Measurements from ENCODE around the gene NDUFB10. TPM values are rescaled to one million over a fixed set of nuclear protein-coding genes. Genes with fewer than 3 reads are reported as not detected.
A peak's percentile ranks its signal among the peaks of the same experiment; 100 is the strongest.

The NDUFB10 gene
- total and polyA plus RNA-seq, 10 of the 15 experiments (the other 5 are each of a cell fraction or from before 2014, with no cell fraction given): 52.2 to 319 (median 130) TPM

DNA sequence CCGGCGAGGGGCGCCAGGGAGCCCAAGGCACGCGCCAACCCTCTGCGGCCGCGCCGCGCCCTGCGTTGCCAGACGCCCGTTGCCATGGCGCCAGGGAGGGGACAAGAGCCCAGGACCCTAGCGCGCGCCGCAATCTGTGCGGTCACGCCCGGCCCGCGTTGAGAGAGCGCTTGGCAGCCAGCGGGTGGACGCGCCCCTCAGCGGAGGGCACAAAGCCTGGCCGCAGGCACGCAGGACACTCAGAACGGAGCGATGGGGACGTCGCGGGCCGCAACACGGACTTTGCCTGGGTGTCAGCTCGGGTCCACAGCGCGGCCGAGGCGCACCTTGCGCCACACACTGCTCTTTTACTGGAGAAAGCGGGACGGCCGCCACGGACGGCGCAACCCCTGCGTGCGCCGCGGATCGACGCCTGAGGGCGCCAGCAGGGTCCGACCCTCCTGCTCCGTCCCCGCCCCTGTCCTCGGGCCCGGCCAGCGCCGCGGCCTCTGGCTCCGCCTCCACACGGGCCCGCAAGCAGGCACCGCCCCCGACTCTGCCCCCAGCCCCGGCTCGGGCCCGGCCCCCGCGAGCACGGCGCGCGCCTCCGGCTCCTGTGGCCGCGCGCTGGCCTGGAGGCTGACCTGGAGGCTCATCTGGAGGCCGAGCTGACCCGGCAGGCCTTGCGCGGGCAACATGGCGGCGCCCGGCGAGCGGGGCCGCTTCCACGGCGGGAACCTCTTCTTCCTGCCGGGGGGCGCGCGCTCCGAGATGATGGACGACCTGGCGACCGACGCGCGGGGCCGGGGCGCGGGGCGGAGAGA, 24.4 kb downstream of the NDUFB10 start, which contains the start of gene GFER:
Gene GFER, plus strand, starts transcription at position 650 of the 803 bp plus-strand sequence. Its CDS starts 26 bp downstream, at position 676.
- peak within 1 kb of the TSS; percentile 87 for H3K4me3 ChIP-seq
- ChIA-PET SMC1A (ENCODE audit: uncharacterized antibody, unreplicated experiment) (no interaction called here), RAD21 (ENCODE audit: unreplicated experiment) (interaction anchor here (0.9 to 2.1 kb wide), 3 partner anchors 12 to 157 kb away, joined by 3 to 6 read pairs (median 3); partner anchors contain the start of gene TBL3), POLR2A (interaction anchor here (4.7 kb wide), 1 partner anchor 12 kb away, joined by 21 read pairs; the partner anchor contains the start of gene TBL3), CTCF (no interaction called here)
- no peaks in the 10 kb centered on the region; the same call in none of the 2 replicates for H3K79me2 ChIP-seq (ENCODE audit: control insufficient read depth, insufficient read depth, low read length)
- H3K4me2 ChIP-seq (ENCODE audit: control insufficient read depth, insufficient read depth): peak within 1 kb of the TSS; percentile 95
- no peaks in the 10 kb centered on the region for H4K20me1 ChIP-seq (ENCODE audit: control insufficient read depth, insufficient read depth)
- H3K4me1 ChIP-seq (ENCODE audit: control insufficient read depth, insufficient read depth, low read length): peaks cover 28% of the 10 kb centered on the region
- H3K36me3 ChIP-seq (ENCODE audit: control insufficient read depth in 2 of 2, insufficient read depth in 2 of 2, low read length in 1 of 2): peaks cover 5 to 7% of the 10 kb centered on the region in 2 experiments; a peak in 3 of 4 replicates
- WGBS (ENCODE audit: insufficient coverage, insufficient replicate concordance, low lambda C conversion rate, missing lambda C conversion rate): under 1% methylated on average over 69 of the region's 109 CpGs
- FAIRE-seq (peak; percentile 38), ATAC-seq (peak; percentile 91), DNase-seq (ENCODE audit: low read depth, low spot score) (peak; percentile 43)
- H3K9ac ChIP-seq (ENCODE audit: control insufficient read depth, insufficient read depth, low read length): peak within 1 kb of the TSS; percentile 80
- intact Hi-C loops (cut with micrococcal nuclease; ENCODE audit: unreplicated experiment): no loop called here
- no TSS peak for BruUV-seq (replicated peaks)
- no peaks in the 10 kb centered on the region for H3K9me3 ChIP-seq (replicated peaks; ENCODE audit: control insufficient read depth, insufficient read depth, low read length)
- in situ Hi-C loops (cut with MboI): no loop called here
- peak within 1 kb of the TSS; percentile 81 for H2AFZ ChIP-seq (ENCODE audit: control insufficient read depth, low read depth, low read length)
- no peak within 1 kb of the TSS for H3K27ac ChIP-seq (ENCODE audit: control insufficient read depth, insufficient read depth)
- 0 out of 4 replicates have a peak, but pooled peaks cover 0 to 5% of the 10 kb centered on the region in 2 experiments for H3K27me3 ChIP-seq (replicated peaks in 1 of 2; ENCODE audit: control insufficient read depth in 2 of 2, insufficient read depth in 2 of 2, low read length in 1 of 2)
- TF ChIP-seq SMAD1 (IDR thresholded peaks at IDR 0.05; ENCODE audit: low read depth, partially characterized antibody) (no peak), ZBED1 (IDR thresholded peaks at IDR 0.05; ENCODE audit: borderline replicate concordance) (no peak), FOXM1 (IDR thresholded peaks at IDR 0.05; ENCODE audit: low read depth, low read length) (no peak), BCL3 (IDR thresholded peaks at IDR 0.05; ENCODE audit: borderline replicate concordance, insufficient read depth, low read depth, low read length, poor library complexity, severe bottlenecking) (peak; percentile 50), BRCA1 (IDR thresholded peaks at IDR 0.05; ENCODE audit: low read depth, low read length) (no peak), TCF12 (IDR thresholded peaks at IDR 0.05; ENCODE audit: low read depth, low read length) (no peak), ZNF207 (IDR thresholded peaks at IDR 0.05; ENCODE audit: borderline replicate concordance) (peak; percentile 49; the same call in 1 of the 2 replicates), SMARCA5 (IDR thresholded peaks at IDR 0.05) (peak; percentile 99), TBL1XR1 (IDR thresholded peaks at IDR 0.05; ENCODE audit: low read depth, low read length) (peak; percentile 35; the same call in 1 of the 2 replicates), RUNX3 (IDR thresholded peaks at IDR 0.05; ENCODE audit: low read length) (peak; percentile 55; the same call in 1 of the 2 replicates), EGR1 (IDR thresholded peaks at IDR 0.05; ENCODE audit: borderline replicate concordance in 1 of 2, low read depth in 2 of 2, low read length in 2 of 2) (peak in 1 of 2 experiments; percentile 37; a peak in 1 of 3 replicates)
- TF ChIP-seq, protein P1, sequence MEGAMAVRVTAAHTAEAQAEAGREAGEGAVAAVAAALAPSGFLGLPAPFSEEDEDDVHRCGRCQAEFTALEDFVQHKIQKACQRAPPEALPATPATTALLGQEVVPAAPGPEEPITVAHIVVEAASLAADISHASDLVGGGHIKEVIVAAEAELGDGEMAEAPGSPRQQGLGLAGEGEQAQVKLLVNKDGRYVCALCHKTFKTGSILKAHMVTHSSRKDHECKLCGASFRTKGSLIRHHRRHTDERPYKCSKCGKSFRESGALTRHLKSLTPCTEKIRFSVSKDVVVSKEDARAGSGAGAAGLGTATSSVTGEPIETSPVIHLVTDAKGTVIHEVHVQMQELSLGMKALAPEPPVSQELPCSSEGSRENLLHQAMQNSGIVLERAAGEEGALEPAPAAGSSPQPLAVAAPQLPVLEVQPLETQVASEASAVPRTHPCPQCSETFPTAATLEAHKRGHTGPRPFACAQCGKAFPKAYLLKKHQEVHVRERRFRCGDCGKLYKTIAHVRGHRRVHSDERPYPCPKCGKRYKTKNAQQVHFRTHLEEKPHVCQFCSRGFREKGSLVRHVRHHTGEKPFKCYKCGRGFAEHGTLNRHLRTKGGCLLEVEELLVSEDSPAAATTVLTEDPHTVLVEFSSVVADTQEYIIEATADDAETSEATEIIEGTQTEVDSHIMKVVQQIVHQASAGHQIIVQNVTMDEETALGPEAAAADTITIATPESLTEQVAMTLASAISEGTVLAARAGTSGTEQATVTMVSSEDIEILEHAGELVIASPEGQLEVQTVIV (IDR thresholded peaks at IDR 0.05; ENCODE audit: borderline replicate concordance, partially characterized antibody): no peak
- TF ChIP-seq, protein P2, sequence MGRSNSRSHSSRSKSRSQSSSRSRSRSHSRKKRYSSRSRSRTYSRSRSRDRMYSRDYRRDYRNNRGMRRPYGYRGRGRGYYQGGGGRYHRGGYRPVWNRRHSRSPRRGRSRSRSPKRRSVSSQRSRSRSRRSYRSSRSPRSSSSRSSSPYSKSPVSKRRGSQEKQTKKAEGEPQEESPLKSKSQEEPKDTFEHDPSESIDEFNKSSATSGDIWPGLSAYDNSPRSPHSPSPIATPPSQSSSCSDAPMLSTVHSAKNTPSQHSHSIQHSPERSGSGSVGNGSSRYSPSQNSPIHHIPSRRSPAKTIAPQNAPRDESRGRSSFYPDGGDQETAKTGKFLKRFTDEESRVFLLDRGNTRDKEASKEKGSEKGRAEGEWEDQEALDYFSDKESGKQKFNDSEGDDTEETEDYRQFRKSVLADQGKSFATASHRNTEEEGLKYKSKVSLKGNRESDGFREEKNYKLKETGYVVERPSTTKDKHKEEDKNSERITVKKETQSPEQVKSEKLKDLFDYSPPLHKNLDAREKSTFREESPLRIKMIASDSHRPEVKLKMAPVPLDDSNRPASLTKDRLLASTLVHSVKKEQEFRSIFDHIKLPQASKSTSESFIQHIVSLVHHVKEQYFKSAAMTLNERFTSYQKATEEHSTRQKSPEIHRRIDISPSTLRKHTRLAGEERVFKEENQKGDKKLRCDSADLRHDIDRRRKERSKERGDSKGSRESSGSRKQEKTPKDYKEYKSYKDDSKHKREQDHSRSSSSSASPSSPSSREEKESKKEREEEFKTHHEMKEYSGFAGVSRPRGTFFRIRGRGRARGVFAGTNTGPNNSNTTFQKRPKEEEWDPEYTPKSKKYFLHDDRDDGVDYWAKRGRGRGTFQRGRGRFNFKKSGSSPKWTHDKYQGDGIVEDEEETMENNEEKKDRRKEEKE (IDR thresholded peaks at IDR 0.05): no peak
- TF ChIP-seq, protein P3, sequence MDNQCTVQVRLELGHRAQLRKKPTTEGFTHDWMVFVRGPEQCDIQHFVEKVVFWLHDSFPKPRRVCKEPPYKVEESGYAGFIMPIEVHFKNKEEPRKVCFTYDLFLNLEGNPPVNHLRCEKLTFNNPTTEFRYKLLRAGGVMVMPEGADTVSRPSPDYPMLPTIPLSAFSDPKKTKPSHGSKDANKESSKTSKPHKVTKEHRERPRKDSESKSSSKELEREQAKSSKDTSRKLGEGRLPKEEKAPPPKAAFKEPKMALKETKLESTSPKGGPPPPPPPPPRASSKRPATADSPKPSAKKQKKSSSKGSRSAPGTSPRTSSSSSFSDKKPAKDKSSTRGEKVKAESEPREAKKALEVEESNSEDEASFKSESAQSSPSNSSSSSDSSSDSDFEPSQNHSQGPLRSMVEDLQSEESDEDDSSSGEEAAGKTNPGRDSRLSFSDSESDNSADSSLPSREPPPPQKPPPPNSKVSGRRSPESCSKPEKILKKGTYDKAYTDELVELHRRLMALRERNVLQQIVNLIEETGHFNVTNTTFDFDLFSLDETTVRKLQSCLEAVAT (IDR thresholded peaks at IDR 0.05): no peak

Data from GM12878 (cell line).